ENCODE results near the gene KLF5. TPM values are rescaled to one million over a fixed set of nuclear protein-coding genes. Genes with fewer than 3 reads are reported as not detected.

Gene KLF5
- total RNA-seq, 1 experiment from 2014 or later = 2.3 TPM

- TF ChIP-seq ATF2 (CRISPR knock-in tag; IDR thresholded peaks at IDR 0.05; ENCODE audit: borderline replicate concordance, low read depth) = no peak
- TF ChIP-seq NR1H2 (CRISPR knock-in tag; IDR thresholded peaks at IDR 0.05) = no peak
- no peak for TF ChIP-seq SOX15 (CRISPR knock-in tag; IDR thresholded peaks at IDR 0.05)
- no peak for TF ChIP-seq ZNF396 (CRISPR knock-in tag; IDR thresholded peaks at IDR 0.05; ENCODE audit: borderline replicate concordance)
- no peak for TF ChIP-seq ZNF317 (CRISPR knock-in tag; IDR thresholded peaks at IDR 0.05; ENCODE audit: borderline replicate concordance, low read depth)
- TF ChIP-seq ETV6 (CRISPR knock-in tag; IDR thresholded peaks at IDR 0.05) = no peak
- no peak for TF ChIP-seq GTF2I (CRISPR knock-in tag; conservative IDR thresholded peaks at IDR 0.05)
- TF ChIP-seq PRRX2 (CRISPR knock-in tag; IDR thresholded peaks at IDR 0.05) = no peak
- TF ChIP-seq TEAD1 (CRISPR knock-in tag; IDR thresholded peaks at IDR 0.05) = no peak
These were observed 2.7 kb downstream of the KLF5 start (continued) for GRCh38 chr13:73061473-73061872.

GRCh38 chr13:73061876-73062275, 3.1 kb downstream of the KLF5 start:
- POLR2A ChIA-PET = no interaction called here
- TF ChIP-seq OVOL2 (CRISPR knock-in tag; IDR thresholded peaks at IDR 0.05; ENCODE audit: borderline replicate concordance) = no peak
- no peak for TF ChIP-seq GTF2I (CRISPR knock-in tag; conservative IDR thresholded peaks at IDR 0.05)
- TF ChIP-seq ZNF396 (CRISPR knock-in tag; IDR thresholded peaks at IDR 0.05; ENCODE audit: borderline replicate concordance) = no peak
- TF ChIP-seq NFE2L1 (CRISPR knock-in tag; IDR thresholded peaks at IDR 0.05) = no peak
- no peak for TF ChIP-seq FOXP4 (CRISPR knock-in tag; IDR thresholded peaks at IDR 0.05)
- TF ChIP-seq MLX (CRISPR knock-in tag; IDR thresholded peaks at IDR 0.05) = no peak
- TF ChIP-seq ZSCAN18 (CRISPR knock-in tag; IDR thresholded peaks at IDR 0.05) = no peak
- no peak for TF ChIP-seq FOXP1 (CRISPR knock-in tag; IDR thresholded peaks at IDR 0.05; ENCODE audit: borderline replicate concordance)
- no peak for TF ChIP-seq GRHL2 (CRISPR knock-in tag; IDR thresholded peaks at IDR 0.05; ENCODE audit: insufficient replicate concordance, severe bottlenecking)
- no peak for TF ChIP-seq ELF4 (CRISPR knock-in tag; IDR thresholded peaks at IDR 0.05; ENCODE audit: low read depth)
- TF ChIP-seq NR2C2 (CRISPR knock-in tag; IDR thresholded peaks at IDR 0.05) = no peak
- no peak for TF ChIP-seq ZNF281 (CRISPR knock-in tag; IDR thresholded peaks at IDR 0.05)
- TF ChIP-seq SMAD3 (CRISPR knock-in tag; IDR thresholded peaks at IDR 0.05; ENCODE audit: borderline replicate concordance) = no peak
- TF ChIP-seq SP1 (CRISPR knock-in tag; conservative IDR thresholded peaks at IDR 0.05) = no peak
- no peak for TF ChIP-seq RELA (CRISPR knock-in tag; IDR thresholded peaks at IDR 0.05; ENCODE audit: borderline replicate concordance)
- TF ChIP-seq AR (CRISPR knock-in tag; IDR thresholded peaks at IDR 0.05) = no peak
- H3K4me1 Mint-ChIP-seq = peaks cover 68% of the 10 kb centered on the region
- H3K9me3 Mint-ChIP-seq = no peaks in the 10 kb centered on the region
- no peaks in the 10 kb centered on the region for H3K36me3 Mint-ChIP-seq
- no peak overlapping the region for H3K4me3 Mint-ChIP-seq
- H3K27me3 Mint-ChIP-seq (ENCODE audit: low read depth) = peaks cover 76% of the 10 kb centered on the region
- H3K27ac Mint-ChIP-seq = no peak overlapping the region
- DNase-seq (ENCODE audit: low spot score) (no peak), ATAC-seq (no peak)
- CTCF ChIA-PET = interaction anchor here (0.6 kb wide), 2 partner anchors 224 to 253 kb away, joined by 3 read pairs; no protein-coding TSS in a partner anchor

Measured in WTC11 (cell line).